Liver (tissue), 9 donors: Measurements from ENCODE around the gene TRIM64. TPM values are rescaled to one million over a fixed set of nuclear protein-coding genes. Genes with fewer than 3 reads are reported as not detected.
"Not testable (repeated sequence)": the region's sequence is repeated elsewhere in the genome, so short reads cannot be mapped to it uniquely, and the experiment has no call there.

Experiments
- DNase-seq: peaks from one replicate; pipeline ENCODE4 v3.0.0-alpha.2; 2017; ENCODE audit warnings: low spot score
- H3K27ac ChIP-seq, 2 donors: one replicate each; pipeline ENCODE4 v1.7.0; 2013; ENCODE audit warnings: inconsistent platforms in 2 of 2, low read length in 2 of 2, control low read depth in 1 of 2, low read depth in 1 of 2, mild to moderate bottlenecking in 1 of 2
- H3K27me3 ChIP-seq, 4 donors: one replicate each; pipeline versions ENCODE4 v1.6.1 to v1.7.0; 2013; ENCODE audit warnings: low read length in 3 of 4, inconsistent platforms in 1 of 4, mild to moderate bottlenecking in 1 of 4, moderate library complexity in 1 of 4; ENCODE audit not compliant: control insufficient read depth in 4 of 4, insufficient read depth in 4 of 4
- H3K36me3 ChIP-seq, 4 donors: one replicate each; pipeline versions ENCODE4 v1.6.1 to v1.7.0; 2013; ENCODE audit warnings: low read length in 3 of 4, mild to moderate bottlenecking in 3 of 4, low read depth in 1 of 4, moderate library complexity in 1 of 4; ENCODE audit not compliant: control insufficient read depth in 4 of 4, insufficient read depth in 3 of 4
- H3K4me1 ChIP-seq, 4 donors: one replicate each; pipeline versions ENCODE4 v1.6.1 to v1.7.0; 2013; ENCODE audit warnings: low read length in 3 of 4, mild to moderate bottlenecking in 3 of 4, moderate library complexity in 1 of 4; ENCODE audit not compliant: control insufficient read depth in 4 of 4, insufficient read depth in 4 of 4
- H3K4me3 ChIP-seq, 3 donors: one replicate each; pipeline versions ENCODE4 v1.6.1 to v1.7.0; 2013; ENCODE audit warnings: low read length in 3 of 3, control low read depth in 1 of 3, low read depth in 1 of 3, mild to moderate bottlenecking in 1 of 3
- H3K9ac ChIP-seq, 2 donors: one replicate each; pipeline ENCODE4 v1.7.0; 2013; ENCODE audit warnings: low read length in 2 of 2, mild to moderate bottlenecking in 2 of 2, moderate library complexity in 2 of 2, control low read depth in 1 of 2, low read depth in 1 of 2
- H3K9me3 ChIP-seq, 4 donors: one replicate each; pipeline versions ENCODE4 v1.6.1 to v1.7.0; 2013; ENCODE audit warnings: low read length in 3 of 4; ENCODE audit not compliant: control insufficient read depth in 4 of 4
- ATF3 ChIP-seq: IDR thresholded peaks from 2 replicates; pipeline ENCODE4 v1.6.1; 2016; ENCODE audit warnings: antibody characterized with exemption
- FOXA1 ChIP-seq: IDR thresholded peaks from 2 replicates; pipeline ENCODE4 v1.6.1; 2016; ENCODE audit warnings: antibody characterized with exemption
- FOXA2 ChIP-seq: IDR thresholded peaks from 2 replicates; pipeline ENCODE4 v1.6.1; 2016; ENCODE audit warnings: antibody characterized with exemption
- GABPA ChIP-seq, 2 donors: IDR thresholded peaks in 1 of 2; conservative IDR thresholded peaks in 1 of 2; 2 replicates each; pipeline ENCODE4 v1.6.1; 2016; ENCODE audit warnings: antibody characterized with exemption in 2 of 2, mild to moderate bottlenecking in 1 of 2, moderate library complexity in 1 of 2
- HNF4A ChIP-seq, 2 donors: conservative IDR thresholded peaks; 2 replicates each; pipeline ENCODE4 v1.6.1; 2016; ENCODE audit warnings: antibody characterized with exemption in 2 of 2, mild to moderate bottlenecking in 2 of 2
- HNF4G ChIP-seq: IDR thresholded peaks from 2 replicates; pipeline ENCODE4 v1.6.1; 2016; ENCODE audit warnings: antibody characterized with exemption
- JUND ChIP-seq, 2 donors: IDR thresholded peaks; 2 replicates each; pipeline ENCODE4 v1.6.1; 2016; ENCODE audit warnings: antibody characterized with exemption in 2 of 2
- MAX ChIP-seq: IDR thresholded peaks from 2 replicates; pipeline ENCODE4 v1.6.1; 2016; ENCODE audit warnings: antibody characterized with exemption
- NR2F2 ChIP-seq: IDR thresholded peaks from 2 replicates; pipeline ENCODE4 v1.6.1; 2016; ENCODE audit warnings: antibody characterized with exemption
- RAD21 ChIP-seq, 2 donors: IDR thresholded peaks; 2 replicates each; pipeline ENCODE4 v1.6.1; 2016; ENCODE audit warnings: antibody characterized with exemption in 2 of 2, mild to moderate bottlenecking in 2 of 2
- RXRA ChIP-seq, 2 donors: IDR thresholded peaks; 2 replicates each; pipeline ENCODE4 v1.6.1; 2017 to 2018; ENCODE audit warnings: antibody characterized with exemption in 2 of 2, mild to moderate bottlenecking in 1 of 2
- SP1 ChIP-seq: IDR thresholded peaks from 2 replicates; pipeline ENCODE4 v1.6.1; 2018; ENCODE audit warnings: antibody characterized with exemption, mild to moderate bottlenecking
- TAF1 ChIP-seq: conservative IDR thresholded peaks from 2 replicates; pipeline ENCODE4 v1.6.1; 2016; ENCODE audit warnings: antibody characterized with exemption, mild to moderate bottlenecking
- YY1 ChIP-seq: IDR thresholded peaks from 2 replicates; pipeline ENCODE4 v1.6.1; 2016; ENCODE audit warnings: antibody characterized with exemption, mild to moderate bottlenecking
- ZBTB33 ChIP-seq: IDR thresholded peaks from 2 replicates; pipeline ENCODE4 v1.6.1; 2016; ENCODE audit warnings: antibody characterized with exemption
- whole genome bisulfite sequencing: extraction: QIAGEN DNeasy Blood & Tissue Kit; methylation state at CpG from one replicate; pipeline ENCODE4 v1.1.7; 2013; 5-methylcytosine and 5-hydroxymethylcytosine counted together
- polyA plus RNA-seq, 2 donors: library from polyadenylated mRNA; stranded (reverse) in 1 of 2; unstranded in 1 of 2; fragments of 200-250 nt in 1 of 2; fragments of >200 nt in 1 of 2; fragmentation: Nextera tagmentation in 1 of 2; extraction: Ambion mirVana in 1 of 2; gene quantifications; one replicate each; pipeline versions ENCODE4 v1.2.1 to v1.2.3, GENCODE V29; 2013 to 2015
- total RNA-seq, 2 donors: library from RNA; depleted of rRNA; stranded (reverse); fragments of >200 nt; gene quantifications; one replicate each; pipeline ENCODE4 v1.2.3, GENCODE V29; 2014
- TF ChIP-seq, protein P1 (sequence below): fragments of 150-350 bp; IDR thresholded peaks from 2 replicates; pipeline ENCODE4 v1.5.1; 2017; ENCODE audit warnings: improper control_type of control experiment, low read depth, low read length; ENCODE audit not compliant: missing input control
- TF ChIP-seq, protein P2 (sequence below): IDR thresholded peaks from 2 replicates; pipeline ENCODE4 v1.6.1; 2016; ENCODE audit warnings: antibody characterized with exemption, mild to moderate bottlenecking
- donor health status: healthy.
- donor health status: healthy.
- donor health status: healthy.
- donor health status: healthy.
- donor health status: healthy.

Gene TRIM64, protein sequence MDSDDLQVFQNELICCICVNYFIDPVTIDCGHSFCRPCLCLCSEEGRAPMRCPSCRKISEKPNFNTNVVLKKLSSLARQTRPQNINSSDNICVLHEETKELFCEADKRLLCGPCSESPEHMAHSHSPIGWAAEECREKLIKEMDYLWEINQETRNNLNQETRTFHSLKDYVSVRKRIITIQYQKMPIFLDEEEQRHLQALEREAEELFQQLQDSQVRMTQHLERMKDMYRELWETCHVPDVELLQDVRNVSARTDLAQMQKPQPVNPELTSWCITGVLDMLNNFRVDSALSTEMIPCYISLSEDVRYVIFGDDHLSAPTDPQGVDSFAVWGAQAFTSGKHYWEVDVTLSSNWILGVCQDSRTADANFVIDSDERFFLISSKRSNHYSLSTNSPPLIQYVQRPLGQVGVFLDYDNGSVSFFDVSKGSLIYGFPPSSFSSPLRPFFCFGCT
- total RNA-seq (not detected), polyA plus RNA-seq (not detected)

GRCh38 chr11:89965737-89966136 is at the start of gene TRIM64:
Gene TRIM64 (plus strand): TSS chr11:89966037. CDS start chr11:89968504, 2,467 bp downstream.
- not testable (repeated sequence) for DNase-seq, H3K9ac ChIP-seq, H3K36me3 ChIP-seq, H3K27me3 ChIP-seq, H3K4me1 ChIP-seq, H3K27ac ChIP-seq, H3K9me3 ChIP-seq, H3K4me3 ChIP-seq
- no CpG with 5 or more reads among the region's 4 CpGs for WGBS

GRCh38 chr11:89922195-89922660 is 43.6 kb upstream of the TRIM64 start, which contains the start of gene TRIM49D1:
Gene TRIM49D1 (minus strand): TSS chr11:89922245. CDS start chr11:89917710, 4,535 bp downstream.
- Histone ChIP-seq H3K36me3 (no peaks in the 10 kb centered on the region), H3K27me3 (peaks cover 0 to 2% (median 0%) of the 10 kb centered on the region in 4 donors), H3K27ac (no peak within 1 kb of the TSS), H3K9me3 (no peaks in the 10 kb centered on the region), H3K4me3 (no peak within 1 kb of the TSS), H3K9ac (no peak within 1 kb of the TSS), H3K4me1 (no peaks in the 10 kb centered on the region)
- TF ChIP-seq, protein P1, sequence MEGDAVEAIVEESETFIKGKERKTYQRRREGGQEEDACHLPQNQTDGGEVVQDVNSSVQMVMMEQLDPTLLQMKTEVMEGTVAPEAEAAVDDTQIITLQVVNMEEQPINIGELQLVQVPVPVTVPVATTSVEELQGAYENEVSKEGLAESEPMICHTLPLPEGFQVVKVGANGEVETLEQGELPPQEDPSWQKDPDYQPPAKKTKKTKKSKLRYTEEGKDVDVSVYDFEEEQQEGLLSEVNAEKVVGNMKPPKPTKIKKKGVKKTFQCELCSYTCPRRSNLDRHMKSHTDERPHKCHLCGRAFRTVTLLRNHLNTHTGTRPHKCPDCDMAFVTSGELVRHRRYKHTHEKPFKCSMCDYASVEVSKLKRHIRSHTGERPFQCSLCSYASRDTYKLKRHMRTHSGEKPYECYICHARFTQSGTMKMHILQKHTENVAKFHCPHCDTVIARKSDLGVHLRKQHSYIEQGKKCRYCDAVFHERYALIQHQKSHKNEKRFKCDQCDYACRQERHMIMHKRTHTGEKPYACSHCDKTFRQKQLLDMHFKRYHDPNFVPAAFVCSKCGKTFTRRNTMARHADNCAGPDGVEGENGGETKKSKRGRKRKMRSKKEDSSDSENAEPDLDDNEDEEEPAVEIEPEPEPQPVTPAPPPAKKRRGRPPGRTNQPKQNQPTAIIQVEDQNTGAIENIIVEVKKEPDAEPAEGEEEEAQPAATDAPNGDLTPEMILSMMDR = no peak
- TF ChIP-seq RXRA (IDR thresholded peaks at IDR 0.05) (no peak), YY1 (no peak), SP1 (no peak), HNF4A (conservative IDR thresholded peaks at IDR 0.05) (no peak), NR2F2 (no peak), JUND (IDR thresholded peaks at IDR 0.05) (no peak), RAD21 (IDR thresholded peaks at IDR 0.05) (no peak), FOXA2 (no peak), GABPA (IDR thresholded peaks at IDR 0.05 in 1 of 2, conservative IDR thresholded peaks at IDR 0.05 in 1 of 2) (no peak), MAX (no peak), ZBTB33 (no peak), FOXA1 (no peak), ATF3 (no peak), TAF1 (no peak), HNF4G (no peak)
- TF ChIP-seq, protein P2, sequence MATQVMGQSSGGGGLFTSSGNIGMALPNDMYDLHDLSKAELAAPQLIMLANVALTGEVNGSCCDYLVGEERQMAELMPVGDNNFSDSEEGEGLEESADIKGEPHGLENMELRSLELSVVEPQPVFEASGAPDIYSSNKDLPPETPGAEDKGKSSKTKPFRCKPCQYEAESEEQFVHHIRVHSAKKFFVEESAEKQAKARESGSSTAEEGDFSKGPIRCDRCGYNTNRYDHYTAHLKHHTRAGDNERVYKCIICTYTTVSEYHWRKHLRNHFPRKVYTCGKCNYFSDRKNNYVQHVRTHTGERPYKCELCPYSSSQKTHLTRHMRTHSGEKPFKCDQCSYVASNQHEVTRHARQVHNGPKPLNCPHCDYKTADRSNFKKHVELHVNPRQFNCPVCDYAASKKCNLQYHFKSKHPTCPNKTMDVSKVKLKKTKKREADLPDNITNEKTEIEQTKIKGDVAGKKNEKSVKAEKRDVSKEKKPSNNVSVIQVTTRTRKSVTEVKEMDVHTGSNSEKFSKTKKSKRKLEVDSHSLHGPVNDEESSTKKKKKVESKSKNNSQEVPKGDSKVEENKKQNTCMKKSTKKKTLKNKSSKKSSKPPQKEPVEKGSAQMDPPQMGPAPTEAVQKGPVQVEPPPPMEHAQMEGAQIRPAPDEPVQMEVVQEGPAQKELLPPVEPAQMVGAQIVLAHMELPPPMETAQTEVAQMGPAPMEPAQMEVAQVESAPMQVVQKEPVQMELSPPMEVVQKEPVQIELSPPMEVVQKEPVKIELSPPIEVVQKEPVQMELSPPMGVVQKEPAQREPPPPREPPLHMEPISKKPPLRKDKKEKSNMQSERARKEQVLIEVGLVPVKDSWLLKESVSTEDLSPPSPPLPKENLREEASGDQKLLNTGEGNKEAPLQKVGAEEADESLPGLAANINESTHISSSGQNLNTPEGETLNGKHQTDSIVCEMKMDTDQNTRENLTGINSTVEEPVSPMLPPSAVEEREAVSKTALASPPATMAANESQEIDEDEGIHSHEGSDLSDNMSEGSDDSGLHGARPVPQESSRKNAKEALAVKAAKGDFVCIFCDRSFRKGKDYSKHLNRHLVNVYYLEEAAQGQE = no peak
- 48% methylated on average over 3 of the region's 3 CpGs for WGBS
- no peak for DNase-seq

DNA sequence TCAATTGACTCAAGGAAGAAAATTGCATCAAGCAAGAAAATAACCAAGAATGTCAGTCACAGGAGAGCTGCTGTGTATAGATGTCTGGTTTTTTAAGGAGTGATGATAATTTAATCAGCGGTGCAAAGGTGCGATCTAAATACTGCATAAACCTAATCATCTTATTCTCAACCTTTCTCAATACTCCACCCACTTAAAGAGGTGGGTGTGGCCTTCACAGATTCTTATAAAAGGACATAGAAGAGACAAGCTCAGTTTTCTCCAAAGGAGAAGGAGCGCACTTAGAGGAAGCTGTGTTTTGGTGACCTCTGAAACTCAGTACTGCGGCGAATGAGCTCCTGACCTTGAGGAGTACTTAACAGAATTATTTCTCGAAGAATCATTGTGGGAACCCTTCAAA is 42.1 kb upstream of the TRIM64 start, which contains the start of gene TRIM49D2:
TSS of gene TRIM49D2 (plus strand) at position 301 of the 400 bp plus-strand sequence. CDS start 2,698 bp downstream, outside the sequence.
- H3K9ac ChIP-seq, H3K9me3 ChIP-seq, H3K27ac ChIP-seq, H3K36me3 ChIP-seq, DNase-seq, H3K27me3 ChIP-seq, H3K4me3 ChIP-seq, H3K4me1 ChIP-seq: not testable (repeated sequence)
- WGBS = 91% methylated on average over 2 of the region's 6 CpGs
